Naive B cell (primary cell): Measurements from ENCODE around the gene MAPKAP1. TPM values are rescaled to one million over a fixed set of nuclear protein-coding genes. Genes with fewer than 3 reads are reported as not detected.

ENCODE experiments used
- ATAC-seq, 2 donors: fragments of 150-1000 bp; cut with Tn5 transposase; 2 replicates each; pipeline ENCODE4 v1.10.0; 2021; ENCODE audit warnings: low read depth in 2 of 2, mild to moderate bottlenecking in 2 of 2, moderate library complexity in 2 of 2
- DNase-seq: peaks from one replicate; pipeline ENCODE4 v3.0.0; 2022
- H3K27ac Mint-ChIP-seq, 6 donors: one replicate each; pipeline ENCODE4 v1.8.0; 2020 to 2022; ENCODE audit warnings: mild to moderate bottlenecking in 6 of 6, mixed read lengths in 6 of 6, moderate library complexity in 5 of 6, inconsistent platforms in 2 of 6
- H3K27me3 Mint-ChIP-seq, 3 donors: one replicate each; pipeline ENCODE4 v1.8.0; 2021 to 2022; ENCODE audit warnings: mixed read lengths in 3 of 3, mild to moderate bottlenecking in 1 of 3
- H3K36me3 Mint-ChIP-seq, 2 donors: one replicate each; pipeline ENCODE4 v1.8.0; 2020 to 2022; ENCODE audit warnings: mixed read lengths in 2 of 2, inconsistent platforms in 1 of 2, mild to moderate bottlenecking in 1 of 2
- H3K4me1 Mint-ChIP-seq, 3 donors: one replicate each; pipeline ENCODE4 v1.8.0; 2020 to 2022; ENCODE audit warnings: mixed read lengths in 3 of 3, inconsistent platforms in 1 of 3, mild to moderate bottlenecking in 1 of 3, moderate library complexity in 1 of 3
- H3K4me3 Mint-ChIP-seq, 8 donors: one replicate each; pipeline ENCODE4 v1.8.0; 2020 to 2022; ENCODE audit warnings: mild to moderate bottlenecking in 8 of 8, mixed read lengths in 8 of 8, moderate library complexity in 8 of 8, inconsistent platforms in 2 of 8
- H3K9me3 Mint-ChIP-seq, 7 donors: one replicate each; pipeline ENCODE4 v1.8.0; 2020 to 2022; ENCODE audit warnings: mixed read lengths in 7 of 7, mild to moderate bottlenecking in 5 of 7, inconsistent platforms in 2 of 7, moderate library complexity in 1 of 7
- polyA plus RNA-seq, 6 donors: library from polyadenylated mRNA; unstranded; fragments of 300-500 nt; fragmentation: Illumina TruSeq; gene quantifications; one replicate each; pipeline ENCODE4 v1.2.3, GENCODE V29; 2021; ENCODE audit warnings: low read depth in 6 of 6

MAPKAP1 gene
- polyA plus RNA-seq, 6 donors from 2014 or later: 62.4 to 76.1 (median 67.7) TPM

DNA sequence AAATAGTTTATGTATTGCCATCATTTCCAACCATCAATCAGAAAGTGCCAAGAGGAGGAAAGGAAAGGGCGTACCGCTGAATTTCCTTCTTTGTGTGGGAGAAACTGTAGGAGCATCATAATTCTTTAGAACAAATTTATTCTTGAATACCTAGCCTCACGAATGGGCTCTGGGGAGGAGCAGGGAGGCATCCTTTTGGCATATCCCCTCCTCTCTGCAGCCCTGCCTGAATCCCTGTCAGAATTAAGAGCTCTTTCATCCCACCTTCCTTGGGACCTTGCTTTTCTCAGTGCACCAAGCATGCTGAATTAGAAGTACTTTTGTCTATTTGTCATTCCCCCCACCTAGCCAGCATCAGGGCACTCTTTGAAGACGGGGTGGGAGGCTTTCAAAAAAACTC lies 189.4 kb downstream of the MAPKAP1 start:
- peaks cover 6 to 9% of the 10 kb centered on the region in 2 donors for H3K36me3 Mint-ChIP-seq
- no peak overlapping the region for H3K4me3 Mint-ChIP-seq
- ATAC-seq: no peak
- H3K9me3 Mint-ChIP-seq: no peaks in the 10 kb centered on the region
- peaks cover 22 to 28% (median 28%) of the 10 kb centered on the region in 3 donors for H3K4me1 Mint-ChIP-seq
- no peaks in the 10 kb centered on the region for H3K27me3 Mint-ChIP-seq
- H3K27ac Mint-ChIP-seq: peak overlapping the region in 1 of 6 donors; percentile 18
- DNase-seq: no peak

DNA sequence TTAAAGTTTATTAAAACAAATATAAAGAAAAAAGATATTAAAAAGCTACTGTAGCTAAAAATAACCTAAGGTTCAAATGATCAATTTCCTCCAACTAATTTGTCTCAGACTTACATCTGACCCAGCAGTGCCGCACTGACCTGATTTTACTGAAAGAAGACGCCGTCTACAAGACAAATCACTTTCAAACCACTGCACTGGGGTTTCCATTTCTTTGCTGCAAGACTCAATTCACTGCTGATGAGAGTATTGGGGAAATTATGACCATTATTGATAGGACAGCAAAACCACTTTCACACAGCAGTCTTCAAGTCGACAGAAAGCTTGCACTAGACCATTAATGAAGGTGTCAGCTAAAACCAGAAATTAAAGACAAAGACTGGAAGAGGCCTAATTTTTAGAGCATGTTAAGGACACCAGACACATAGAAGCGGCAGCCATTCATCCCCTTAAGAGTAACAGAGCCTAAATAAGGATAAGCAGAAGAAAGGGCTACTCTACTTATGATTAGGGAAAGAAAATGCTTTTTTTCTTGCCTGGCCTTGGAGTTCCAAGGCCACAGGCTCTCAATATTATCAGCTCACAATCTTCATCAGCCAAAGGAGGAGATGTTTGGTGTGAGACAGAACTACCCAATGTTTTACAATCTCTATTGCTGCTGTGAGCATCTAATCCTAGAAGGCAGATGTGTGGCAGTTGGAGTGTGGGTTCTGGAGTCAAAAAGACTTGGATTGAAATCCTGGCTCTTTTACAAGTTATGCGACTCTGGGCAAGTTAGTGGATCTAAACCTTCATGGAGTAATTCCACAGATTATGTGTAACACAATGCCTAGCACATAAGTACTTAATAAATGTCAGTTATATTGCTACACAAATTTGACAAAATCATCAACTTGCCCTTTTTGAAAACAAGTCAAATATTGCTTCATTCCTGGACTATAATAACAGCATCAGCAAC lies 190.7 kb downstream of the MAPKAP1 start:
- Mint-ChIP-seq H3K9me3 (no peaks in the 10 kb centered on the region), H3K4me1 (peaks cover 11 to 17% (median 16%) of the 10 kb centered on the region in 3 donors), H3K4me3 (no peak overlapping the region), H3K36me3 (peaks cover 6 to 9% of the 10 kb centered on the region in 2 donors), H3K27me3 (no peaks in the 10 kb centered on the region), H3K27ac (peak overlapping the region in 2 of 6 donors; percentile 45 to 74)
- DNase-seq (no peak), ATAC-seq (no peak)

DNA sequence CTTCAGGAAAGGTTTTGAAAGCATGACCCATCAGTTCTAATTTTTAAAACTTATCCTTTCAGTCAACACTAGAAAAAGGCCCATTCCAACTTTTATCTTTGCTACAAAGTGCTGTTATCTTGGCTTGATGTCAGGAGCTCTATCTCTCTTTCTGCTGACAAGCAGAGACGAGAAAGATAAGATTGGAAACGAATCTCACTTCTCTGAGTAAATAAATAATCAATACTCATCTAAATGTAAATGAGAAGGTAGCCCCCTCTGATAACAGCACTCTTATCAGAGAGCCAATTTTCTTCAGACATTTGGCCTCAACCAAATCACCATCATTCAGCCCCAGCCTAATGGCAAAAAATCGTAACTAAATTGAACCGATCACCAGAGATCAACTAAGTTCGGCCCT lies 191.7 kb downstream of the MAPKAP1 start:
- Mint-ChIP-seq H3K36me3 (peaks cover 2 to 6% of the 10 kb centered on the region in 2 donors), H3K9me3 (no peaks in the 10 kb centered on the region), H3K4me1 (peaks cover 6 to 14% (median 9%) of the 10 kb centered on the region in 3 donors), H3K27ac (no peak overlapping the region), H3K4me3 (no peak overlapping the region), H3K27me3 (no peaks in the 10 kb centered on the region)
- no peak for ATAC-seq
- no peak for DNase-seq

DNA sequence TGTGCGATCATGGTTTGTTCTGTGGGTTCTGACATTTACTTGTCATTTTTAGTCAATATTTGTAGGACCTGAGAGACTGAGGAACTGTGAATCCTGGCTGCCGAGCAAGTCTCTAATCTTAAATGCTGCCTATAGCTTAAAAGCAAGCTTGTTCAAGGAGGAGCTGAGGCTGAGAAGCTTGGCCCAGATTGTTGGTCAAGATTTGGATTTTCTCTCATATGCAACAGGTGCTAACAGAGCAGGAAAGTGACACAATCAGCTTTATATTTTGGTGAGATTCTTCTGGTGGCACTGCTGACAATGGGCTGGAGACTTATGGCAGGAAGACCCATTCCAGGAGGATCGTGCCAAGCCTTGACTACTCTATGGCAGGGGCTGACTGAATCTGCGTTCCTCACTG lies 192.5 kb downstream of the MAPKAP1 start:
- no peak for DNase-seq
- no peaks in the 10 kb centered on the region for H3K9me3 Mint-ChIP-seq
- H3K4me3 Mint-ChIP-seq: no peak overlapping the region
- H3K27me3 Mint-ChIP-seq: no peaks in the 10 kb centered on the region
- H3K36me3 Mint-ChIP-seq: peaks cover 0 to 6% of the 10 kb centered on the region in 2 donors
- no peak overlapping the region for H3K27ac Mint-ChIP-seq
- no peak for ATAC-seq
- H3K4me1 Mint-ChIP-seq: peaks cover 6 to 14% (median 10%) of the 10 kb centered on the region in 3 donors

DNA sequence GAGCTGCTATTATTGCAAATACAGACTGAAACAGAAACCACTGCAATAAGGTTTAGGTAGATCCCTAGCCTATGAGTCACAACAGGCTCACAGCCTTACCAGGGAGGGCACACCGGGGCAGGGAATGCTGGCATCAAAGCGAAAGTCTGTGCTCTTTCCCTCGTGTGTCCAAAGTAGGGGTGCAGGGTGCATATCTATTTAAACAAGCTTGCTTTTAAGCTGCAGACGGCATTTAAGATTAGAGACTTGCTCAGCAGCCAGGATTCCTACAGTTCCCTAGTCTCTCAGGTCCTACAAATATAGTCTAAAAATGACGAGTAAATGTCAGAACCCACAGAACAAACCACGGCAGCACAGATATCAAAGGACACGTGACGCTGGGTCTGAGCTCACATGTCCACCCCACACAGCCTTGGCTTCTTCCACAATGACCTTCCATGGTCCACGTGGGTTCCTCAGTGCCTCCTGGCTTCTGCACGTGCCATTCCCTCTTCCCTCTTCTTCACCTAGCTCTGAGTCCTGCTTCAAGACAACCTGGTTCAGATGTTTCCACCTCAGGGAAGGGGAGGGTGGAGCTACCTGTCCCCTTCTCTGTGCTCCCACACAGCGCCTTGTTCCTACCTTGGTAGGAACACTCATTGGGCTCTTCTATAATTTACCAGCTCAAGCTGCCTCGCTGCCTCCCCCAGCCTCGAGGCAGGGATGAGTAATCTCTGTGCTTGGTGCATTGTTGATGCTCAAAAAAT lies 193.2 kb downstream of the MAPKAP1 start:
- H3K36me3 Mint-ChIP-seq: peaks cover 0 to 6% of the 10 kb centered on the region in 2 donors
- no peak overlapping the region for H3K4me3 Mint-ChIP-seq
- H3K27ac Mint-ChIP-seq: peak overlapping the region in 1 of 6 donors; percentile 66
- no peak for DNase-seq
- ATAC-seq: no peak
- peaks cover 6 to 14% (median 12%) of the 10 kb centered on the region in 3 donors for H3K4me1 Mint-ChIP-seq
- no peaks in the 10 kb centered on the region for H3K27me3 Mint-ChIP-seq
- H3K9me3 Mint-ChIP-seq: no peaks in the 10 kb centered on the region

- Mint-ChIP-seq H3K27ac (no peak overlapping the region), H3K27me3 (no peaks in the 10 kb centered on the region), H3K36me3 (peaks cover 0 to 6% of the 10 kb centered on the region in 2 donors), H3K4me3 (no peak overlapping the region), H3K4me1 (peaks cover 6 to 14% (median 12%) of the 10 kb centered on the region in 3 donors), H3K9me3 (no peaks in the 10 kb centered on the region)
- no peak for DNase-seq
- ATAC-seq: no peak
These were observed 193.7 kb downstream of the MAPKAP1 start for GRCh38 chr9:125513303-125513667.

- H3K4me1 Mint-ChIP-seq: peaks cover 4 to 14% (median 12%) of the 10 kb centered on the region in 3 donors
- no peaks in the 10 kb centered on the region for H3K27me3 Mint-ChIP-seq
- H3K27ac Mint-ChIP-seq: no peak overlapping the region
- no peaks in the 10 kb centered on the region for H3K9me3 Mint-ChIP-seq
- no peak overlapping the region for H3K4me3 Mint-ChIP-seq
- peaks cover 0 to 3% of the 10 kb centered on the region in 2 donors for H3K36me3 Mint-ChIP-seq
- no peak for DNase-seq
- no peak for ATAC-seq
These were observed 195.0 kb downstream of the MAPKAP1 start for GRCh38 chr9:125511789-125512660.

- peaks cover under 1 to 5% of the 10 kb centered on the region in 2 donors for H3K36me3 Mint-ChIP-seq
- H3K4me3 Mint-ChIP-seq: no peak overlapping the region
- no peak for DNase-seq
- no peaks in the 10 kb centered on the region for H3K9me3 Mint-ChIP-seq
- ATAC-seq: no peak
- H3K27me3 Mint-ChIP-seq: no peaks in the 10 kb centered on the region
- peaks cover 3 to 12% (median 10%) of the 10 kb centered on the region in 3 donors for H3K4me1 Mint-ChIP-seq
- no peak overlapping the region for H3K27ac Mint-ChIP-seq
These were observed 196.0 kb downstream of the MAPKAP1 start for GRCh38 chr9:125510980-125511379.

DNA sequence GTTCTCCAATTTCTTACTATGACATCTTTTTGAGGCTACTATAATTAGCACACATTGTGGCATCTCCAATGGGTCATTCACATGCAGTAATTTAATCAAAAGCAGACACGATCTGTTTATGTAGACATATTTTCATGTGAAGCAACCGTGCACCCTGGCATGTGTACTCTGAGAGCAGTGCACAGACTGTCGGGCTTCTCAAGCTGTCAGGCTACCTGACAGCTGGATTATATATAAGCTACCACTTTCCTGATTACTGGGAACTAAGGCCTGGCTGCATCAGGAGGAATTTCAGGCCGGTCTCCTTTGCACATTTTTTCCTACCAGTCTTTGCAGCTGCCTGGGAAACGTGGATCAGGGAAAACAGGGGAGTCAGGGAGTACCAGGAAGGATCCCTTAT lies 197.5 kb downstream of the MAPKAP1 start:
- peaks cover 8 to 17% (median 12%) of the 10 kb centered on the region in 3 donors for H3K4me1 Mint-ChIP-seq
- H3K4me3 Mint-ChIP-seq: no peak overlapping the region
- no peaks in the 10 kb centered on the region for H3K27me3 Mint-ChIP-seq
- H3K9me3 Mint-ChIP-seq: no peaks in the 10 kb centered on the region
- no peak for ATAC-seq
- no peak for DNase-seq
- H3K27ac Mint-ChIP-seq: peak overlapping the region in 1 of 6 donors; percentile 4
- H3K36me3 Mint-ChIP-seq: peaks cover 8 to 15% of the 10 kb centered on the region in 2 donors

DNA sequence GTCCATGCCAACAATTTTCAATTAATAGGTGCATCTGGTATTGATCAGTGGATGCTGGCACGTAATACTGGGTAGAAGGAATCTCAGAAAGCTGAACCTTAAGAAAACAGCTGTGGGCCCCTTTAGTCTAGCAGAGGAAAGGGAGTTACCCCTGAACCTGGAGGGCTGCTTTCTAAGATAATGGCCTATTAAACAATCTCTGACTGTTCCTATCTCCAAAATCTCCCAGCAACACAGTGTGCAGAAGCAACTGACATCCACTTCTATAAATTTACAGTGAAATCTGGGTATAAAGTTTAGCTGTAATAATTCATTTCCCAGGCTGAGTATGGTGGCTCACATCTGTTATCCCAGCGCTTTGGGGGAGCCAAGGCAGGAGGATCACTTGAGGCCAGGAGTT lies 198.8 kb downstream of the MAPKAP1 start:
- Mint-ChIP-seq H3K27ac (no peak overlapping the region), H3K27me3 (no peaks in the 10 kb centered on the region), H3K9me3 (peaks cover 0 to under 1% (median 0%) of the 10 kb centered on the region in 7 donors), H3K36me3 (peaks cover 9 to 15% of the 10 kb centered on the region in 2 donors), H3K4me3 (no peak overlapping the region), H3K4me1 (peaks cover 5 to 11% (median 5%) of the 10 kb centered on the region in 3 donors)
- no peak for ATAC-seq
- DNase-seq: no peak

DNA sequence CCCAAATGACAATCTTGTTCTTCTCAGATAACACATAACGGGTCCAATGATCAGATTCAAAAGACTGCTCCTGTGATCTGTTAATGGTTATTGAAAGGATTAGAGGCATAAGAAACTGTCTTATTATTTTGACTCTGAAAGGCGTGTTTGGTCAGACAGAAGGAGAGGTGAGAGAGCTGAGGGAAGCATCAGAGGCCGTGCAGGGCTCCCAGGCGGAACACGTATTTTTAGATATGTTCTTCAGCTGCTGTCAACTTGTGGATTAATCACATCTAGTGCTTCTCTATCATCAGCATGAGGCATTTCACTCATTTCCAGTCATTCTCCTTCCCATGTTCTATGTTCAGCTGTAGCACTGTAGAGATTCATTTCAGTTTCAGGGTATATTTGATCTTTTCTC lies 199.8 kb downstream of the MAPKAP1 start:
- H3K27me3 Mint-ChIP-seq: no peaks in the 10 kb centered on the region
- DNase-seq: no peak
- H3K4me3 Mint-ChIP-seq: no peak overlapping the region
- peaks cover 5 to 11% (median 5%) of the 10 kb centered on the region in 3 donors for H3K4me1 Mint-ChIP-seq
- ATAC-seq: no peak
- H3K27ac Mint-ChIP-seq: no peak overlapping the region
- H3K9me3 Mint-ChIP-seq: peaks cover 0 to 2% (median 0%) of the 10 kb centered on the region in 7 donors
- H3K36me3 Mint-ChIP-seq: peaks cover 14 to 15% of the 10 kb centered on the region in 2 donors

DNA sequence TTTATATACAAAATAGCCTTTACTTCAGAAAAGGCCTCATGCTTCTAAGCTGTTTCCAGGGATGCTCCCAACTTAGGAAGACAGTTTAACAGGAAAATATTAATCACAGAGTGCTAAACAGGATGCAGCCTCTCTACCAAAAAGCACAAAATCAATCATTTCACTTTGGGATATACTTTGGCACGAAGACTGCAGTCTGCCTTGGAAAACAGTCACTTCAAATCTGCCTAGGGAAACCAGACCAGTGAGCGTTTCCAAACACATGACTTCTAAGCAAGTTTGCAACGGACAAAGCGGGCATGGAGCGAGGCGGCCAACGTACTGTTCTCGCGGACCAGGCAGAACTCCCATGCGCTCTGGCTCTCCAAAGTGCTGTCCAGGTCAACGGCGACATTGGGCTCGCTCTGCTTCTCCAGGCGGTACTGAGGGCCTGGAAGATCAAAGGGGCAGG lies 201.0 kb downstream of the MAPKAP1 start:
- ATAC-seq: no peak
- Mint-ChIP-seq H3K27ac (no peak overlapping the region), H3K4me3 (no peak overlapping the region), H3K27me3 (no peaks in the 10 kb centered on the region), H3K4me1 (peaks cover 5 to 9% (median 5%) of the 10 kb centered on the region in 3 donors), H3K9me3 (peaks cover 0 to 5% (median 0%) of the 10 kb centered on the region in 7 donors), H3K36me3 (peaks cover 15 to 24% of the 10 kb centered on the region in 2 donors)
- DNase-seq: no peak

- no peak overlapping the region for H3K4me3 Mint-ChIP-seq
- ATAC-seq (no peak), DNase-seq (no peak)
- H3K36me3 Mint-ChIP-seq: peaks cover 15 to 26% of the 10 kb centered on the region in 2 donors
- peaks cover 0 to 5% (median 0%) of the 10 kb centered on the region in 7 donors for H3K9me3 Mint-ChIP-seq
- H3K4me1 Mint-ChIP-seq: peaks cover 4 to 7% (median 5%) of the 10 kb centered on the region in 3 donors
- no peak overlapping the region for H3K27ac Mint-ChIP-seq
- H3K27me3 Mint-ChIP-seq: no peaks in the 10 kb centered on the region
These were observed 202.4 kb downstream of the MAPKAP1 start for GRCh38 chr9:125504616-125505015.
